ENCODE measurements around the gene ANGPTL7.

ANGPTL7 gene

DNA sequence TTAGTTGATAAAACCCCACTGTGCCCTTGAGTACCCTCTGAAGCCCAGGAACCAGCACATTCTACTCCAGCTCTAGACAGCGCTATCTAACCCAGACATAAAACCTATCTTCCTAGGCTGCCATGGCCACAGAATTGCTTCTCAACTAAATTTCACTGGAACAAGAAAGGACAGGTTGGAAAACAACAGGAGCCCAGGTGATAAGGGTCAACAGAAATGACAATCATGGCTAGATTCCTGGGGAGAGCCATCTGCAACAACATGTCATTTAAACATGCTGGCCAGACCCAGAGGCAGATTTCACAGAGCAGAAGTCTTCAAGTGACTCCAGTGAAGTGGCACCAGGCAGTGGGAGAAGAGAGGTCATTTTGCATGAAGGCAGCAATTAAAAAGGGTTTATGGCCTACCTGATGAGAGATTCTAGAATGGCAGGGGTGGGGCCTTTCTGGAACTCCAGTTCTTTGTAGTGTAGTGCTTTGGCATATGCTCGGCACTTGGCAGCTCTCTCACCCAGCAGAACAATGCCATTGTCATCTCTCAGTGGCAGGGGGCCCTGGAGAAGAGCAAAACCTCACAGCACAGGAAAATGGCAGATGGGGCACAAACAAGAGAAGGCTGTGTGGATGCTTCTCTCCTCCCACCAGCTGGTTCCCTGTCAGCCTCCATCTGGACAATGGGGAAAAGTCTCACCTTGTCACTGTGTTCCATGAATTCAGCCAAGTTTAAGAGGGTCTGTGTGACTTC is 9.9 kb downstream of the ANGPTL7 start:
- H3K4me3 ChIP-seq = no peak overlapping the region
- no peak overlapping the region for H3K9ac ChIP-seq (ENCODE audit: insufficient read length)
- no peak for DNase-seq (ENCODE audit: low read depth, low spot score)
- H3K36me3 ChIP-seq (ENCODE audit: insufficient read depth, low read length) = peaks cover 41% of the 10 kb centered on the region
- H3K9me3 ChIP-seq (ENCODE audit: low read depth, low read length) = no peaks in the 10 kb centered on the region
- no peak overlapping the region for H3K27ac ChIP-seq
- no peak for TF ChIP-seq EZH2 (IDR thresholded peaks at IDR 0.05)
- TF ChIP-seq POLR2AphosphoS5 (IDR thresholded peaks at IDR 0.05; ENCODE audit: borderline replicate concordance, low read depth, low read length) = no peak
- no peak for TF ChIP-seq FOXP2 (optimal IDR thresholded peaks at IDR 0.05; ENCODE audit: control extremely low read depth, extremely low read length, insufficient read depth)

DNA sequence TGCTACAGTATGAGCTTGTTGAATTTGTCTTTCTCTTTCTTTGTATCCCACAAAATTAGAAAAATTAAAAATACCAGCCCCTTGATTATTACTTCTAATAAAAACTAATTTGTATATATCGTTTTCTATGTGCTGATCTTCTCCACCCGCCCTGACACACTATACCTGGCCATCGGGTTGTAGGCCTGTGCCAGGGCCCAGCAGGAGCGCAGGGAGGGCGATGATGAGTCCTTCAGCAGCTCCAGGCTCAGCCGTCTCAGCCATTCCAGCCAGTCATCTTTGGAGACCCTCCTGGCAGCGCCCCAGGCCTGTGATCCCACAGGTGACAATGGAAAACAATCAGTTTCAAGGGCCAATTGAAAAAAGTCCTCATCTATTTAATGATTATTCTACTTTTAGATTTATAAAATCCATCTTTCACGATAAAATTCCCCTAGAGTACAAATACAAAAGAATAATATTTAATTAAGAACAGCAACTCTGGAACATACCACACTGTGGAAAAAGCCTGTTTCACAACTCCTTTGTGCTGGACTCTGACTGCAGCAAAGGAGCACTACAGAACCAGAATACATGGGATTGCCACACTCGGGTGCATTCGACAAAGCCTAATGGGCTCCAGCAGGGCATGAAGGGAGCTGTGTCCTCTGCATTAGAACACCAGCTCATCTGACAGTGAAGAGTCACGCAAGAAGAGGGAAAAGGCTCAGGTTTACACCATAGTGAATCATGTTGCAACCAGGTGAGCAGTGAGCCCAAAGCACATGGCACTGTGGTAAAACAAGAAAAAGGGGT is 15.4 kb downstream of the ANGPTL7 start:
- Histone ChIP-seq H3K4me3 (no peak overlapping the region), H3K9me3 (ENCODE audit: low read depth, low read length) (no peaks in the 10 kb centered on the region), H3K36me3 (ENCODE audit: insufficient read depth, low read length) (peaks cover 49% of the 10 kb centered on the region), H3K27ac (no peak overlapping the region), H3K9ac (ENCODE audit: insufficient read length) (no peak overlapping the region)
- no peak for DNase-seq (ENCODE audit: low read depth, low spot score)
- TF ChIP-seq EZH2 (IDR thresholded peaks at IDR 0.05) (no peak), POLR2AphosphoS5 (IDR thresholded peaks at IDR 0.05; ENCODE audit: borderline replicate concordance, low read depth, low read length) (no peak)

DNA sequence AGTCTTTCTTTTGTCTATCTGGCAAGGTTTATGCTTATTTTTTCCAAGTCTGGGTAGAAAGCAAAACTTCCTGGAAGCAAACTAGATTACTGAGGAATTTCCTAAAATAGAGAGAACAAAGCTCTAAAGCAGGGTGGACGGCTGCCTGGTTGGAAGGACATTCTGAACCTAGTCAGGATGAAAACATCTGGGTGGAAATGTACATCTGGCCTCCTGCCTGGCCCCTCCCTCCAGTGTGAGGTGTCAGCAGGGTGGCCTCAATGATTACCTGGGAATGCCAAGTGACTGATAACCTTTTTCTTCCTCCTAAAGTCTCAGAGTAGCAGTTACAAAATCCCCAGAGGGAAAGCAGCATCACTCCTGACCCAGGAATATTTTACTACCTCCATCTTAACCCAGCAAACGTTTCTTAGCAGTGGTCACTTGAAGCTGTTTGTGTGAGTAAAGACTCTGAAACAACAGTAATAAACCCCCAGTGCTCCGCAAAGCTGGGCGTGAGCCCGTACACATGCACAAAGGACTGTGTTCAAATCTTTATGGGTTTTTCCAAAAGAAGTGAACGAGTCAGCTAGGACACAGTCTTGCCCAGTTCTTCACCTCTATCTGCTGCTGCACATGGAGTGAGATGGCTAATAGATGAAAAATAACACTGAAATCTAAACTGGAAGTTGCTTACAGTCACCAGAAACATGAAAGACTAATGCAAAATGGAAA is 18.9 kb downstream of the ANGPTL7 start:
- Histone ChIP-seq H3K4me3 (no peak overlapping the region), H3K9ac (ENCODE audit: insufficient read length) (no peak overlapping the region), H3K27ac (no peak overlapping the region), H3K36me3 (ENCODE audit: insufficient read depth, low read length) (peaks cover 69% of the 10 kb centered on the region), H3K9me3 (ENCODE audit: low read depth, low read length) (no peaks in the 10 kb centered on the region)
- no peak for DNase-seq (ENCODE audit: low read depth, low spot score)
- TF ChIP-seq POLR2AphosphoS5 (IDR thresholded peaks at IDR 0.05; ENCODE audit: borderline replicate concordance, low read depth, low read length) (no peak), EZH2 (IDR thresholded peaks at IDR 0.05) (no peak), FOXP2 (optimal IDR thresholded peaks at IDR 0.05; ENCODE audit: control extremely low read depth, extremely low read length, insufficient read depth) (no peak)

DNA sequence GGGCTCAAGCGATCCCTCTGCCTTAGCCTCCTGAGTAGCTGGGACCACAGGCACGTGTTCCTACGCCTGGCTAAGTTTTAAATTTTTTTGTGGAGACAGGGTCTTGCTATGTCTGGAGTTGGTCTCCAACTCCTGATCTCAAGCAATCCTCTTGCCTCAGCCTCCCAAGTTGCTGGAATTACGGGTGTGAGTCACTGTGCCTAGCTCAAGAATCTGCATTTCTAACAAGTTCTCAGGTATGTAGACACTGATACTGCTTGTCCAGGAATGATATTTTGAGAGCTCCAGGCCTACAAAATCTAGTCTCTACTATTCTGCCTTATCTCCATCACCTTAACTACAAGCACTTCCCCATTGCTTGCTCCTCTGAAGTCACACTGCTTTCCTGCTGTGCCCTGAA is 22.3 kb downstream of the ANGPTL7 start:
- peaks cover 81% of the 10 kb centered on the region for H3K36me3 ChIP-seq (ENCODE audit: insufficient read depth, low read length)
- TF ChIP-seq POLR2AphosphoS5 (IDR thresholded peaks at IDR 0.05; ENCODE audit: borderline replicate concordance, low read depth, low read length) (no peak), FOXP2 (optimal IDR thresholded peaks at IDR 0.05; ENCODE audit: control extremely low read depth, extremely low read length, insufficient read depth) (no peak), EZH2 (IDR thresholded peaks at IDR 0.05) (no peak)

DNA sequence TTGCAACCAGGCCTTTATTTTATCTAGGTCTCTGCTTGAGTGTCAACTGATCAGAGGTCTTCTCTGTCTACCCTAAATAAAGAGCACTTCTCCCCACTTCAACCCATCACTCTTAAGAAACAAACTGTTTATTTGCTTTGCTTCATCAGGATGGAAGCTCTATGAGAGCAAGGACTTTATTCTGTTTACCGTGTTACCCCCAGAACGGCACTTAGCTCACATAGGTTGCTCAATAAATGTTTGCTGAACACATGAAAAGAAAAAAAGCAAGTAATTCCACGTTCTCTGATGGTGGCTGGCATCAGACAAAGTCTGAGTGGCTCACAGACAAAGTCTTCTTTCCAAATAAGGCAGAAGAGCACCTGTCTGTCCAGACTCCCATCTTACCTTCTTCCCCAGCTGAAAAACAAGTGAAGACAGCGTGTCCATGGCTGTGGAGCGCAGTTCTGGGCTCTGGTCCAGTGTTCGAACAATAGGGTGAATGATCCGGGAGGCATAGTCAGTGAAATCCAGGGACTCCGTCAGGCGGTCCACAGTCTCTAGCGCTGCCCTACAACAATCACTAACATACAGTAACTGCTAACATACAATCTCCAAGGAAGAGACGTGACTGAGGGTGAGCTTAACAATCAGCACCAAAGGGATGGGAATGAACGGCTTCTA is 22.9 kb downstream of the ANGPTL7 start:
- Histone ChIP-seq H3K27ac (no peak overlapping the region), H3K36me3 (ENCODE audit: insufficient read depth, low read length) (peaks cover 82% of the 10 kb centered on the region), H3K4me3 (no peak overlapping the region), H3K9me3 (ENCODE audit: low read depth, low read length) (no peaks in the 10 kb centered on the region), H3K9ac (ENCODE audit: insufficient read length) (no peak overlapping the region)
- TF ChIP-seq FOXP2 (optimal IDR thresholded peaks at IDR 0.05; ENCODE audit: control extremely low read depth, extremely low read length, insufficient read depth) (no peak), EZH2 (IDR thresholded peaks at IDR 0.05) (no peak), POLR2AphosphoS5 (IDR thresholded peaks at IDR 0.05; ENCODE audit: borderline replicate concordance, low read depth, low read length) (no peak)
- no peak for DNase-seq (ENCODE audit: low read depth, low spot score)

More for the DNA sequence above, 22.3 kb downstream of the ANGPTL7 start:
- Histone ChIP-seq H3K4me3 (no peak overlapping the region), H3K9ac (ENCODE audit: insufficient read length) (no peak overlapping the region), H3K9me3 (ENCODE audit: low read depth, low read length) (no peaks in the 10 kb centered on the region), H3K27ac (no peak overlapping the region)
- DNase-seq (ENCODE audit: low read depth, low spot score) = no peak

DNA sequence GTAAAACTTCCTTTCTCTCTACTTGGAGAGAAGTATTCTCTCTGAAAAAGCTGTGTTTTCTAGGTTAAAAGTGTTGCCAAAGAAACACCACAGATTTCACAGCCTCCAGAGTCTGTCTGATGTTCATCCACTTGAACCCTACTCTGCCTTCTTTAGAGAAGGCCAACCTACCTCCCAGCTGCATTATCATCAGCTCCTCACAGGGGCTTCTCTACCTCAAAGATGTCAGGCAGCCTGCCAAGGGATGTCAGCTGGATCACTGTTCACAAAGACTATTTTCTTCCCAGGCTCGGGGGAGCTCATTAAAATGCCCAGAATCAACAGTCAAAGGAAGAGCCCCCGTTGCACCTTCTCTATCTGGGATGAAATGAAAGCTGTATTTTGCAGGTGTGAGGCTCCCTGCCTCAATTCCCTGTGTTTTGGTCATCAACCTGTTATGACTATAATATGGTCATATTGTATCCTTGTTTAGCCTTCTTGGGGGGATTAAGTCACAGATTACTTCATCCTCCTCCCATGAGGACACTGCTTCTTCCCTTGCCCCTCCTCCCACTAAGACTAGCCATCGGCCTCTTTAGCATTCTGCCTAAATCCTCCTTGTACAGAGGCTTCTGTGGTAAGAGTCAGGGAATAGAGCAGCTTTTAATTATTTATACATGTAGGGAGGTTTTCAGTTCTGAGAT is 25.7 kb downstream of the ANGPTL7 start:
- Histone ChIP-seq H3K4me3 (no peak overlapping the region), H3K9me3 (ENCODE audit: low read depth, low read length) (no peaks in the 10 kb centered on the region), H3K36me3 (ENCODE audit: insufficient read depth, low read length) (peaks cover 69% of the 10 kb centered on the region), H3K27ac (no peak overlapping the region), H3K9ac (ENCODE audit: insufficient read length) (no peak overlapping the region)
- no peak for DNase-seq (ENCODE audit: low read depth, low spot score)
- TF ChIP-seq POLR2AphosphoS5 (IDR thresholded peaks at IDR 0.05; ENCODE audit: borderline replicate concordance, low read depth, low read length) (no peak), EZH2 (IDR thresholded peaks at IDR 0.05) (no peak), FOXP2 (optimal IDR thresholded peaks at IDR 0.05; ENCODE audit: control extremely low read depth, extremely low read length, insufficient read depth) (no peak)

DNA sequence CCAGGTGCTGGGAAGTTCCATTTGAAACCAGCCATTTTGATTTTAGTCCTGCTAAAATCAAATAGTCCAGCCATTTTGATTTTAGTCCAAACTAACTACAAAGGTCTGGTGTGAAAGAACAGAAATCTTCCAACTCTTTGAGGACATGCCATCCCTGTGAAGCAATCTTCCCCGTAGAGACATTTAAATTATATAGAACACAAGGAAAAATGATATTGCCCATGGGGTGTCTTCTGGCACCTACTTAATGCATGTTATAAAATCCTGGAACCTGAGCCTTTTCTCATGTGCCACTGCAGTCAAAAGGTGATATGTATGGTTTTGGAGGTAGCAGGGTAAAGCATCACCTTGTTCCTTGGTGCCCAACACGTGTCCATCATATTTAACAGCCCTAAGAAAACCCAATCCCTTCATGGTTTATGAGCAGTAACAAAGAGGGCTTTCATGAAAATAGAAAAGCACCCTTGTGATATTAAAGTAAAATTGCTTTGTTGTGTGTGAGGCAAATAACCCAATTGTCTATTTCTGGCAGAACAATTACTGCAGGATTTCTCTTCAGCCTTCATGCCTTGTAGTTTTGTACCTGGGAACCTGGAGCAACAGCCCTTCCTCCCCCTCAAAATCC is 26.3 kb downstream of the ANGPTL7 start:
- Histone ChIP-seq H3K27ac (no peak overlapping the region), H3K36me3 (ENCODE audit: insufficient read depth, low read length) (peaks cover 69% of the 10 kb centered on the region), H3K4me3 (no peak overlapping the region), H3K9me3 (ENCODE audit: low read depth, low read length) (no peaks in the 10 kb centered on the region), H3K9ac (ENCODE audit: insufficient read length) (no peak overlapping the region)
- TF ChIP-seq EZH2 (IDR thresholded peaks at IDR 0.05) (no peak), FOXP2 (optimal IDR thresholded peaks at IDR 0.05; ENCODE audit: control extremely low read depth, extremely low read length, insufficient read depth) (no peak), POLR2AphosphoS5 (IDR thresholded peaks at IDR 0.05; ENCODE audit: borderline replicate concordance, low read depth, low read length) (no peak)
- DNase-seq (ENCODE audit: low read depth, low spot score) = no peak
